ENCODE data around the gene SSC4D.

- TF ChIP-seq, protein P1, sequence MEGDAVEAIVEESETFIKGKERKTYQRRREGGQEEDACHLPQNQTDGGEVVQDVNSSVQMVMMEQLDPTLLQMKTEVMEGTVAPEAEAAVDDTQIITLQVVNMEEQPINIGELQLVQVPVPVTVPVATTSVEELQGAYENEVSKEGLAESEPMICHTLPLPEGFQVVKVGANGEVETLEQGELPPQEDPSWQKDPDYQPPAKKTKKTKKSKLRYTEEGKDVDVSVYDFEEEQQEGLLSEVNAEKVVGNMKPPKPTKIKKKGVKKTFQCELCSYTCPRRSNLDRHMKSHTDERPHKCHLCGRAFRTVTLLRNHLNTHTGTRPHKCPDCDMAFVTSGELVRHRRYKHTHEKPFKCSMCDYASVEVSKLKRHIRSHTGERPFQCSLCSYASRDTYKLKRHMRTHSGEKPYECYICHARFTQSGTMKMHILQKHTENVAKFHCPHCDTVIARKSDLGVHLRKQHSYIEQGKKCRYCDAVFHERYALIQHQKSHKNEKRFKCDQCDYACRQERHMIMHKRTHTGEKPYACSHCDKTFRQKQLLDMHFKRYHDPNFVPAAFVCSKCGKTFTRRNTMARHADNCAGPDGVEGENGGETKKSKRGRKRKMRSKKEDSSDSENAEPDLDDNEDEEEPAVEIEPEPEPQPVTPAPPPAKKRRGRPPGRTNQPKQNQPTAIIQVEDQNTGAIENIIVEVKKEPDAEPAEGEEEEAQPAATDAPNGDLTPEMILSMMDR (IDR thresholded peaks at IDR 0.05; ENCODE audit: insufficient read depth, low read length): no peak
- TF ChIP-seq POLR2AphosphoS5 (IDR thresholded peaks at IDR 0.05; ENCODE audit: low read depth) (no peak), GABPA (IDR thresholded peaks at IDR 0.05; ENCODE audit: low read depth) (no peak)
Measured at GRCh38 chr7:76340617-76341131, 68.8 kb downstream of the SSC4D start.

All from HL-60 (cell line).